CD4-positive, alpha-beta T cell (primary cell): ENCODE results near the gene BMX. TPM values are rescaled to one million over a fixed set of nuclear protein-coding genes. Genes with fewer than 3 reads are reported as not detected.

Experiments
- ATAC-seq: fragments of 200-7000 bp; cut with Tn5 transposase; one replicate; pipeline ENCODE4 v1.10.0; 2022; ENCODE audit warnings: mild to moderate bottlenecking; ENCODE audit not compliant: poor library complexity
- CTCF ChIA-PET: fragments of 350-600 bp; sonication (Branson Sonifier 250); formaldehyde crosslinking; loops from one replicate; lab custom pipeline; 2021; ENCODE audit warnings: antibody characterized with exemption, inconsistent platforms; lab: Charles Lee
- POLR2A ChIA-PET: fragments of 350-600 bp; sonication (Branson Sonifier 250); formaldehyde crosslinking; loops from one replicate; lab custom pipeline; 2021; ENCODE audit warnings: antibody characterized with exemption, inconsistent platforms; lab: Charles Lee
- DNase-seq, 14 experiments: peaks; one replicate each; pipeline ENCODE4 v3.0.0-alpha.2; 2013 to 2020; ENCODE audit warnings: mixed read lengths in 2 of 14
- H3K27ac ChIP-seq, 2 donors: one replicate each; pipeline versions ENCODE4 v1.5.1 to v1.7.0; 2013; ENCODE audit warnings: low read length in 2 of 2, low read depth in 1 of 2, mild to moderate bottlenecking in 1 of 2
- H3K27me3 ChIP-seq, 2 experiments: 1 replicate in 1 of 2; 2 replicates in 1 of 2; pipeline versions ENCODE4 v1.6.1 to v1.7.0; 2013; ENCODE audit warnings: low read length in 2 of 2, control low read depth in 1 of 2, mild to moderate bottlenecking in 1 of 2, moderate library complexity in 1 of 2; ENCODE audit not compliant: insufficient read depth in 2 of 2, control insufficient read depth in 1 of 2
- H3K36me3 ChIP-seq: one replicate; pipeline ENCODE4 v1.6.1; 2013; ENCODE audit warnings: low read length, control low read depth; ENCODE audit not compliant: insufficient read depth
- H3K4me1 ChIP-seq: one replicate; pipeline ENCODE4 v1.6.1; 2013; ENCODE audit warnings: low read length, control low read depth; ENCODE audit not compliant: insufficient read depth
- H3K4me3 ChIP-seq: one replicate; pipeline ENCODE4 v1.5.1; 2013; ENCODE audit warnings: mild to moderate bottlenecking, low read length, moderate library complexity
- H3K9me3 ChIP-seq, 2 experiments: 1 replicate in 1 of 2; 2 replicates in 1 of 2; pipeline versions ENCODE4 v1.6.1 to v1.7.0; 2013; ENCODE audit warnings: low read length in 2 of 2, mild to moderate bottlenecking in 2 of 2, control low read depth in 1 of 2, moderate library complexity in 1 of 2; ENCODE audit not compliant: control insufficient read depth in 1 of 2, insufficient read depth in 1 of 2
- H3K27ac Mint-ChIP-seq: one replicate; pipeline ENCODE4 v1.8.0; 2020; ENCODE audit warnings: mixed read lengths
- H3K27me3 Mint-ChIP-seq: one replicate; pipeline ENCODE4 v1.8.0; 2021; ENCODE audit warnings: mixed read lengths
- H3K36me3 Mint-ChIP-seq: one replicate; pipeline ENCODE4 v1.8.0; 2021; ENCODE audit warnings: low read depth, mixed read lengths
- H3K4me1 Mint-ChIP-seq: one replicate; pipeline ENCODE4 v1.8.0; 2021; ENCODE audit warnings: low read depth, mixed read lengths
- H3K4me3 Mint-ChIP-seq: one replicate; pipeline ENCODE4 v1.8.0; 2020; ENCODE audit warnings: mild to moderate bottlenecking, mixed read lengths
- H3K9me3 Mint-ChIP-seq: one replicate; pipeline ENCODE4 v1.8.0; 2020; ENCODE audit warnings: mixed read lengths
- intact Hi-C, 2 experiments: fragments of 100-400 bp; cut with DNase I in 1 of 2; cut with micrococcal nuclease in 1 of 2; formaldehyde crosslinking; loops; one replicate each; pipeline versions ENCODE4 v1.15.1 to v1.9.0; 2023 to 2025; cut with DNase I, micrococcal nuclease
- total RNA-seq, 174 experiments: library from RNA in 2 of 174; stranded (reverse) in 2 of 174; gene quantifications; one replicate each; pipeline ENCODE4 v1.2.3 and lab custom pipeline; 2021 to 2026
- TF ChIP-seq, protein P1 (sequence below): fragments of 200-600 bp; IDR thresholded peaks from one replicate; pipeline ENCODE4 v1.8.0; 2022; ENCODE audit warnings: antibody characterized with exemption, mild to moderate bottlenecking

Gene BMX
- total RNA-seq, 2 experiments from 2014 or later, result not detected

DNA sequence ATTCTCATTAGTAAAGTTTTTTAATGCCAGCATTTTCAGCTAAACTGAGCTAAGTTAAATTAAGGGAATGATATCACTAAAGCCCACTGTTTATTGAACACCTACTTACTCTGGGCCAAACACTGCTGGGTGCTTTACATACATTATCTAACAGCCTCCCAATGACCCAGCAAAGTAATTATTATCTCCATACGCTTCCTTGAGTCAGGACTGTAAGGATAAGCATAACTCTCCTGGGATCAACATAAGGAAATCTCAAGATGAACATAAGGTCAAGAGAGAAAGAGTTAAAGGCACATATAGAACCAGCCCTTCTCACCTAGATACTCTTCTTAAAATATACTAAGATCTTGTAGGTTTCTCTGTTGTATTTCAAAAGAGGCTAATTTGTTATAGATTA, 13.7 kb downstream of the BMX start:
- CTCF ChIA-PET, result interaction anchor here (1.6 kb wide), 1 partner anchor 9 kb away, joined by 3 read pairs; no protein-coding TSS in a partner anchor
- H3K27ac Mint-ChIP-seq, result no peak overlapping the region
- POLR2A ChIA-PET, result no interaction called here
- Histone ChIP-seq H3K27me3 (no peaks in the 10 kb centered on the region), H3K9me3 (no peaks in the 10 kb centered on the region), H3K4me3 (no peak overlapping the region), H3K27ac (no peak overlapping the region), H3K4me1 (no peaks in the 10 kb centered on the region), H3K36me3 (no peaks in the 10 kb centered on the region)
- no peak overlapping the region for H3K4me3 Mint-ChIP-seq
- no peak for ATAC-seq
- H3K36me3 Mint-ChIP-seq, result no peaks in the 10 kb centered on the region
- TF ChIP-seq, protein P1, sequence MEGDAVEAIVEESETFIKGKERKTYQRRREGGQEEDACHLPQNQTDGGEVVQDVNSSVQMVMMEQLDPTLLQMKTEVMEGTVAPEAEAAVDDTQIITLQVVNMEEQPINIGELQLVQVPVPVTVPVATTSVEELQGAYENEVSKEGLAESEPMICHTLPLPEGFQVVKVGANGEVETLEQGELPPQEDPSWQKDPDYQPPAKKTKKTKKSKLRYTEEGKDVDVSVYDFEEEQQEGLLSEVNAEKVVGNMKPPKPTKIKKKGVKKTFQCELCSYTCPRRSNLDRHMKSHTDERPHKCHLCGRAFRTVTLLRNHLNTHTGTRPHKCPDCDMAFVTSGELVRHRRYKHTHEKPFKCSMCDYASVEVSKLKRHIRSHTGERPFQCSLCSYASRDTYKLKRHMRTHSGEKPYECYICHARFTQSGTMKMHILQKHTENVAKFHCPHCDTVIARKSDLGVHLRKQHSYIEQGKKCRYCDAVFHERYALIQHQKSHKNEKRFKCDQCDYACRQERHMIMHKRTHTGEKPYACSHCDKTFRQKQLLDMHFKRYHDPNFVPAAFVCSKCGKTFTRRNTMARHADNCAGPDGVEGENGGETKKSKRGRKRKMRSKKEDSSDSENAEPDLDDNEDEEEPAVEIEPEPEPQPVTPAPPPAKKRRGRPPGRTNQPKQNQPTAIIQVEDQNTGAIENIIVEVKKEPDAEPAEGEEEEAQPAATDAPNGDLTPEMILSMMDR, result no peak
- H3K4me1 Mint-ChIP-seq, result no peaks in the 10 kb centered on the region
- no peaks in the 10 kb centered on the region for H3K27me3 Mint-ChIP-seq
- intact Hi-C loops, result no loop called here
- DNase-seq, result no peak
- H3K9me3 Mint-ChIP-seq, result peaks cover under 1% of the 10 kb centered on the region

DNA sequence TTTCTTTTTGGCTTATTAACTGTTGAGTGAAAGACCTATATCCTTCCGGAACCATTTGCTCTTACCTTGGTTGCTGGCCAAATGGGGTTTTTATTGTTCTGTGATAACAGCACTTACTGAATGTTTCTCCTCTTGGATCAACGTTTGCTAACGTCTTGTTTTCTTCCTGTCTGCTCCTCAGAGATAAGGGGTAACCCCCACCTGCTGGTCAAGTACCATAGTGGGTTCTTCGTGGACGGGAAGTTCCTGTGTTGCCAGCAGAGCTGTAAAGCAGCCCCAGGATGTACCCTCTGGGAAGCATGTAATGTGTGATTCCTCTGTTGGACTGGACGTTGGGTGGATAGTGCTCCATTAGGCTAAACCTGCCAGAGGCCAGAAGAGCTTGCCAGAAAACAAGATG, 15.3 kb downstream of the BMX start:
- Histone ChIP-seq H3K36me3 (no peaks in the 10 kb centered on the region), H3K9me3 (no peaks in the 10 kb centered on the region), H3K4me3 (no peak overlapping the region), H3K4me1 (no peaks in the 10 kb centered on the region), H3K27ac (no peak overlapping the region), H3K27me3 (no peaks in the 10 kb centered on the region)
- intact Hi-C loops, result no loop called here
- no peaks in the 10 kb centered on the region for H3K36me3 Mint-ChIP-seq
- no peak overlapping the region for H3K4me3 Mint-ChIP-seq
- ATAC-seq (no peak), DNase-seq (no peak)
- peaks cover 2% of the 10 kb centered on the region for H3K9me3 Mint-ChIP-seq
- POLR2A ChIA-PET, result no interaction called here
- H3K27ac Mint-ChIP-seq, result no peak overlapping the region
- H3K27me3 Mint-ChIP-seq, result no peaks in the 10 kb centered on the region
- CTCF ChIA-PET, result no interaction called here
- TF ChIP-seq, protein P1, result no peak
- no peaks in the 10 kb centered on the region for H3K4me1 Mint-ChIP-seq

GRCh38 chrX:15522464-15522863, 21.9 kb downstream of the BMX start:
- intact Hi-C loops, result no loop called here
- no peak for ATAC-seq
- H3K9me3 Mint-ChIP-seq, result peaks cover 2% of the 10 kb centered on the region
- no peaks in the 10 kb centered on the region for H3K36me3 Mint-ChIP-seq
- H3K4me1 Mint-ChIP-seq, result no peaks in the 10 kb centered on the region
- DNase-seq, result no peak
- H3K27me3 ChIP-seq, result peaks cover 0 to 4% of the 10 kb centered on the region in 2 experiments
- H3K27ac ChIP-seq, result no peak overlapping the region
- no peak overlapping the region for H3K27ac Mint-ChIP-seq
- POLR2A ChIA-PET, result no interaction called here
- no peaks in the 10 kb centered on the region for H3K36me3 ChIP-seq
- TF ChIP-seq, protein P1, result no peak
- no peaks in the 10 kb centered on the region for H3K9me3 ChIP-seq
- H3K4me3 Mint-ChIP-seq, result no peak overlapping the region
- H3K4me3 ChIP-seq, result no peak overlapping the region
- H3K27me3 Mint-ChIP-seq, result peaks cover 4% of the 10 kb centered on the region
- H3K4me1 ChIP-seq, result no peaks in the 10 kb centered on the region
- CTCF ChIA-PET, result no interaction called here
